GM19324 (cell line): ENCODE results near the gene NPR1.
"Not testable (repeated sequence)": the region's sequence is repeated elsewhere in the genome, so short reads cannot be mapped to it uniquely, and the experiment has no call there.

Experiments used
- ATAC-seq: cut with Tn5 transposase; IDR thresholded peaks from one replicate; pipeline ENCODE4 v1.9.1; 2021; ENCODE audit warnings: mild to moderate bottlenecking, moderate library complexity; ENCODE audit not compliant: unreplicated experiment, low FRiP score

The NPR1 gene

DNA sequence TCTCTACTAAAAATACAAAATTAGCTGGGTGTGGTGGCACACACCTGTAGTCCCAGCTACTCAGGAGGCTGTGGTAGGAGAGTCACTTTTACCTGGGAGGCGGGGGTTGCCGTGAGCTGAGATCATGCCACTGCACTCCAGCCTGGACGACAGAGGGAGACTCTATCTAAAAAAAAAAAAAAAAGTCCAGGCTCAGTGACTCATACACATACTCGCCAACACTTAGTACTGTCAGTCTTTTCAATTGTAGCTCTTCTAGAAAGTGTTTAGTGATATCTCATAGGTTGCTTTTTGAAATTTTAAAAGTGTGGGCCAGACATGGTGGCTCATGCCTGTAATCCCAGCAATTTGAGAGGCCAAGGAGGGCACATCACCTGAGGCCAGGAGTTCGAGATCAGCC is 37.7 kb downstream of the NPR1 start:
- ATAC-seq, result not testable (repeated sequence)

DNA sequence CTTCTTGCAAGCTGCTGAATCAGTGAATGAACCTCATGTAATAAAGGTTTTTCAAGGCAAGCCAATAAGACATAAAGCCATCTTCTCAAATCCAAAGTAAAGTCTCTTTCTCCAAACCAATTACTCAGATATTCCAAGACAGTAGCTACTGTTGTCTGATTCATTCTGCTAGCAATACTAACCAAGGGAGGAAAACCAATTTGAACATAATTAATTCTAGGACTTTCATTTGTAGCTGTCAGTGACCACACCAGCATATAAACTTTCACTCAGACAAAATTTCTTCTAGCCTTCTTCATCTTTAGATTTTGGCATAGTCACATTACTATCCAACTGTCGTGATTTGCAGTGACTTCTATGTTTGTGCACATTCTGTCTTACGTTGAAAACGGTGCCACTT is 38.8 kb downstream of the NPR1 start:
- ATAC-seq, result no peak

DNA sequence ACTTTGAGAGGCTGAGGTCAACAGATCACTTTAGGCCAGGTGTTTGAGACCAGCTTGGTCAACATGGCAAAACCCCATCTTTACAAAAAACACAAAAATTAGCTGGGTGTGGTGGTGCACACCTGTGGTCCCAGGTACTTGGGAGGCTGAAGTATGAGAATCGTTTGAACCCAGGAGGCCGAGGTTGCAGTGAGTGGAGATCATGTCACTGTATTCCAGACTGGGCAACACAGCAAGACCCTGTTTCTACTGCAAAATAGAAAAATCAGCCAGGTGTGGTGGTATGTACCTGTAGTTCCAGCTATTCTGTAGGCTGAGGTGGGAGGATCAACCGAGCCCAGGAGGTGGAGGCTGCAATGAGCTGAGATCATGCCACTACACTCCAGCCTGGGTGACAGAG is 45.2 kb downstream of the NPR1 start:
- no peak for ATAC-seq

DNA sequence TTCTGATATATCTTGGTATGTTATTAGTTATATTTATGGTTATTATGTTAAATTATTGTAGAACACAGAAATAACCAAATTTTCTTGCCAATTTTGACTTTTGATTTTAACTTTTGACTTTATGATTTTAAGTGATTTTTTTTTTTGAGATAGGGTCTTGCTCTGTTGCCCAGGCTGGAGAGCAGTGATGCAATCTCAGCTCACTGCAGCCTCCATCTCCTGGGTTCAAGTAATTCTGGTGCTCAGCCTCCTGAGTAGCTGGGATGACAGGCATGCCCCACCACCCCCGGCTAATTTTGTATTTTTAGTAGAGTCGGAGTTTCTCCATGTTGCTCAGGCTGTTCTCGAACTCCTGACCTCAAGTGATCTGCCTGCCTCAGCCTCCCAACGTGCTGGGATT is 46.1 kb downstream of the NPR1 start:
- not testable (repeated sequence) for ATAC-seq

DNA sequence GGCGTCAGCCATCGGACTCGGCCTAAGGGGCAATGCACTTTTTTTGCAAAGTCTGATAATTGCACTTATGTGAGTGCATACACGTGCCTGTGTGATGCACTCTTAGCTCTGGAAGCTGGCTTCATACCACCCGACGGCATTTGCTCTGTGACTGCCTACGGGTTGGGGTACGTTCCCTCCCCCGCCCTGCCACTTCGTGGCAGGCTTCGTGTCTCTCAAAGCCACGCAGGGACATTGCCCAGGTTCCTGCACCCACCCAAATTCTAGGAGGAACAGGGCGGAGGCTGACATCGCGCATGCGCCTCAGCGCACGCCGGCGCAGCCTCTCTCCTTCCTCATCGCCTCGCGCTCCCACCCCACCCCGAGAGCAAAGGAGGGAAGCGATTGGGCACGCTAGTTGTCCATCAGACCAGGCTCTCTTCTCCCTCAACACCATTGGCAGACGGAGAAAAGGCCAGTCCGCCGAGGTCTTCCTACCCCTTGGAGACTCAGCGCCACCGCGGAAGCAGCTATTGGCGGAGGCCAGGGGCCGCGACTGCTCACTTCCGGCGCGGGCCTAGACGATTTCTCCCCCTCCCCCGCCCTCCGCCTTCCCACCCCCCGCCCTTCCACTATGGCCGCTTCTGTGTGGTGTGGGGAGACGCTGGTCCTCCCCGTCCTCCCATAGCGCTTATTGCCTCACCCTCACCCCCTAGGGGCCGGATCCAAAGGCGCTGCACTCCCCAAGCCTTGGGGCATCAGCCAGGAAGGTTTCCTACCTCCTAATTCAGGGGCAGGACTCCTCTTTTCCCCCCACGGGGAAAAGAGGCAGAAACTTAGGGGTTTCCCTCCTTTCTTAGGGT is 49.2 kb downstream of the NPR1 start, which contains the start of gene INTS3:
Gene INTS3, plus strand, starts transcription at position 588 of the 842 bp plus-strand sequence. CDS start 585 bp downstream, outside the sequence.
- peak; percentile 97 for ATAC-seq

DNA sequence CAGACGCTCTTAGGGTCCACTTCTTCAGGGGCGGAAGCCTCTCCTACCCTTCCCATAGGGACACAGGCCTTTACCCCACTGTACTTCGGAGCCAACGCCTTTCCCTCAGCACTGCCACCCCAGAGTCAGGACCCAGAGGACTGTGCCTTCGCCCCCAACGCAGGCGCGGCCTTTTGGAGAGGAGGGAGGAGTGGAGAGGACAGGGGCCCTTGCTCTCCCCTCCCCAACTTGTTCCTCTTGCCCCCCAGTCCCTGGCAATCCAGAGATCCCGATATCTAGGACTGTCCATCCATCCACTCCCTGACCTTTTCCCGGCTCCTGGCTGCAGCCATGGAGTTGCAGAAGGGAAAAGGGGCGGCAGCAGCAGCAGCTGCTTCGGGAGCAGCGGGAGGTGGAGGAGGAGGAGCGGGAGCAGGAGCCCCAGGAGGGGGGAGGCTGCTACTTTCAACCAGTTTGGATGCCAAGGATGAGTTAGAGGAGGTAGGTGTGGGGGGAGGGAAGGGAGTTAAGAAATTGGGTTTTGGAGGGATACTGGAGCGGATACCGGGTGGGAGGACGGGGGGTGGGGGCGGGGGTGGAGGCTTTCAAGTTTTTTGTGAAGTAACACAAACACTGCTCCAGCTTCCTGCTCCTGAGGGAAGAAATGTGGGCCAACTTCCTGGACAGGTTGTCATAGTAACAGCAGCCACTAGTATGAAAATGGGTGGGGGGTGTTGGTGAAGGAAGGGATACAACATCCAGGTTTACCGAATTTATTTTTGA is 50.0 kb downstream of the NPR1 start:
- ATAC-seq, result no peak

DNA sequence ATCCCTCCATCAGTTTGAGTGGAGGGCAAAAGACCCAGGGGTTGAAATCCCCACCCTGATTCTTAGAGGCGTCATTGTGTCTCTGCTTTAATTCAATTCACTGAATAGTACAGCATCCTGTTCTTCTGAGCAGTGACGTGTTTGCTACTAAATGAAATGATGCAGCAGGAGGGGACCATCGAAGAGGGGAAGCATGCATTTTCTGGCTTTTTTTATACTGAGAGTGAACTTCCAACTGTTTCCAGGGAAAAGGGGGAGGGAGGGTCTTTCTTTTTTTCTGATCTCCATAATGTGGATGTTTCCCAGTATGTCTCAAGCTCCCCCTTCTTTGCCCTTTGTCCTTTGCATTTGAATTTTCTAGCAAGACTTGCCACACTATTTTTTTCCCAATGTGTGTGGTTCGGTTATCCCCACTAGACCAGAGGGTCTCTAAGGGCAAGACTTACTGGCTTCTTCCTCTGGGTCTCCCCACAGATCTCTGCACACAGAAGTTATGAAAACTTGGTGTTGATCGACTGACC is 52.0 kb downstream of the NPR1 start:
- ATAC-seq, result no peak

DNA sequence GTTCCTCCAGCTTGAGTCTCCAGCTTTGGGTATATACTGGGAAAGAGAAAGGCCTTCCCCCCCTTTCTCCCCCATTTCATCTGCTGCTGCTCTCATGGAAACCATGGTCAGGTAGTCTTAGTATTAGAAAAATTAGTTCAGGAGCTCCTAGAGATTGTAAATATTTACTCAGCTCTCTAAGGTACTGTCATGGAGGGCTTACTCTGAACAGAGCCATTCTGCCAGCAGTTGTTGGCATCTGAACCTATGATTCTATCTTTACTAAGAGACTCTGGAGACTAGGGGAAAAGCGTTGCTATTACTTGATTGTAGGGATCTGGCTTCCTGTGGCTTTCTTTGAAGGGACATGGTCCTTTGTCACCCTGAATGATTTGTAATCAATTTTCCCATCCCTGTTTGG is 55.5 kb downstream of the NPR1 start:
- no peak for ATAC-seq

DNA sequence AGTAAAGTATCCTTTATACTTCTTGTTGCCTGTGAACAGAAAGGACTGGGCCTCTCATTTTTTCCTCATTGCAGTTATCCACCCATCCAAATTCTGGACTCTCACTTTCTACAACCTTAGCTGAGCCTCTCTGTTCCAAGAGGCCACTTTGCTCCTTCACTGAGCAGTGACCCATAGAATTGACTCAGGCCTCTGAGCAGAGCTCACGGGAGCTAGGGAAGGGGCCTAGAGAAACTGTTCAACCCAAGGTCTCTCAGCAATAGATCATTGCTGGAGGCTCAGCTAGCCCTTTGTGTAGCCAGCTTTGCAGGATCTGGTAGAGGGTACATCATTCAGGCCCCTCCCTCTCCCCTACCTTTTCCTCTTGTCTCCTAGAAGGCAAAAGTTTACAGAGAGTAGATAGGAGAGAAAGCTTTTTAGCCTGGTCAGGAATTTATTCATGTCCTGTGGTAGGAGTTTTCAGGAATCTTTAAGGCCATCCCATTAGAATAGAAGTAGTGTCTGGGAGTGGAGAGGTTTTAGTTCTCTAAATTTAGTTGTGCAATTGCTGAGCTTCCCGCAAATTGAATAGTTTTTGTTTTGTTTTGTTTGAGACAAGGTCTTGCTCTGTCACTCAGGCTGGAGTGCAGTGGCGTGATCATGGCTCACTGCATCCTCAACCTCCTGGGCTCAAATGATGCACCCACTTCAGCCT is 56.1 kb downstream of the NPR1 start:
- no peak for ATAC-seq

DNA sequence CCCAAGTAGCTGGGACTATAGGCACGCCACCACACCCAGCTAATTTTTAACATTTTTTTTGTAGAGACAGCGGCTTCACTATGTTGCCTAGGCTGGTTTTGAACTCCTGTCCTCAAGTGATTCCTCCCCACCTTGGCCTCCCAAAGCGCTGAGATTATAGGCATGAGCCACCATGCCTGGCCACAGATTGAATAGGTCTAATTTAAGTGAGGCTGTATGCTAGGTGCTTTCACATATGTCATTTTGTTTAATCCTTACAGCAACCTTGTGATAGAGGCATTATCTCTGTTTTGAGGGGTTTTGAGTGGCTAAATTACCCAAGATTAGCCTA is 56.6 kb downstream of the NPR1 start:
- no peak for ATAC-seq

DNA sequence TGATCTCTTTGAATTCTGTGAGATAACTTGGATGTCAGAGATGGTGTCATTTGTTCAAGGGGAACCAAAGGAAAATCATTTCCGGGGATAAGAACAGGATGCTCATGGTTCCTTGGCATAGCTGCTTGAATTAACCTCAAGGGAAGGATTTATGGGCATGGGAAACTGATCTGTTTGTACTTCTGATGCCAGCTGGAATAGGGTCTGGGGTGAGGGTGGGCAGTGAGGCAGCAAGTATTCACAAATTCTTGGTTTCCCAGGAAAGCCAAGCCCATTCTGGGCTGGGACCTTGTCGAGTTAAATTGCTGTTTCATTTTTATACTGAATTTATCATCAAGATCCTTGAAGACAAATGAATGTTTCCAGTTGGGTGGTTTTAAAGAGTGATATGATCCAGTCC is 63.5 kb downstream of the NPR1 start:
- no peak for ATAC-seq

DNA sequence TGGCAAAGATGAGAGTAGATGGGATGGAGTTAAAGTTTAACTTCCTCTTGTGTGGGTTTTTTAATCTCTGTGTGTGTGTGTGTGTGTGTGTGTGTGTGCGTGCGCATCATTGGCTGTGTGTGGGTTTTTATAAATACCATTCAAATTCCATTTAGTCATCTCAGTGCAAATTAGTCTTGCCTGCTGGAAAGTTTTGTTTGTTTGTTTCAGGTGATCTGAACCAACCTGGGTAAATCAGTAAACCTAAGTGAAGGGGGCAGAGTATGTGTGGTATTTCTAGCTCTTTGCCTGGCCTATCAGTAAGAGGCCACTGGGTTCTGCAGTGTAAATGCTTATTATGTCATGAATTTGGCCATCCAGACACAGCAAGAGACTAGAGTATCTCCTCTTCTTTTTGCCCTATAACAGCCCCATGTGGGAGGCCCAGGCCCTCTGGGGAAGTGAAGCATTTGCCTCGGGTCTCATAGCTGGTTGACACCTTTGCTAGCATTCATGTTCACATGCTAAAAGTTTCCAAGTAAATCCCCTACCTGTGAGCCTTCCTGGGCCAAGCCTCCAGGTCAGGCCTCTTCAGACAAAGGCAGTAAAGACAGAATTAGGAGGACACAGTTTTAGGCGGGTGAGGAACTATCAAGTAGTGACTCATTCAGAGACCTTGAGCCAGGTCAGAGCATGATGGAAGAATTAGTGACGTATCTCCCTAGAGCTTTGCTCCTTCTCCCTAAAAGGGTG is 64.1 kb downstream of the NPR1 start:
- peak; percentile 51 for ATAC-seq
